ENCODE data around the gene MPV17L. TPM values are rescaled to one million over a fixed set of nuclear protein-coding genes. Genes with fewer than 3 reads are reported as not detected.
"Not testable (repeated sequence)": the region's sequence is repeated elsewhere in the genome, so short reads cannot be mapped to it uniquely, and the experiment has no call there.

MPV17L gene
- total RNA-seq, 1 experiment from 2014 or later: 11.5 TPM

DNA sequence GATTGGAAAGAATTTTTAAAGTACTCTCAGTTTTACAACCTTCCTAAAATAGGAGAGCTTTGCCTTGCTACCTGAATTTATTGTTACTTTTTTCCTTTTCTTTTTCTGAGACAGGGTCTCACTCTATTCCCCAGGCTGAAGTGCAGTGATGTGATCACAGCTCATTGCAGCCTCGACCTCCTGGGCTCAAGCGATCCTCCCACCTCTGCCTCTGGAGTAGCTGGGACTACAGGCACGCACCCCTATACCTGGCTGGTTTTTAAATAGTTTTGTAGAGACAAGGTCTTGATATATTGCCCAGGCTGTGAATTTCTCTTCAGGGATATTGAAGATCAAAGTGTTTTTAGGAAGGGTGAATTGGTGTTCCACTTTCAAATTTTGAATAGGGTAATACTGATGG, 3.8 kb downstream of the MPV17L start:
- BruUV-seq (replicated peaks): no TSS peak
- TF ChIP-seq, protein P1, sequence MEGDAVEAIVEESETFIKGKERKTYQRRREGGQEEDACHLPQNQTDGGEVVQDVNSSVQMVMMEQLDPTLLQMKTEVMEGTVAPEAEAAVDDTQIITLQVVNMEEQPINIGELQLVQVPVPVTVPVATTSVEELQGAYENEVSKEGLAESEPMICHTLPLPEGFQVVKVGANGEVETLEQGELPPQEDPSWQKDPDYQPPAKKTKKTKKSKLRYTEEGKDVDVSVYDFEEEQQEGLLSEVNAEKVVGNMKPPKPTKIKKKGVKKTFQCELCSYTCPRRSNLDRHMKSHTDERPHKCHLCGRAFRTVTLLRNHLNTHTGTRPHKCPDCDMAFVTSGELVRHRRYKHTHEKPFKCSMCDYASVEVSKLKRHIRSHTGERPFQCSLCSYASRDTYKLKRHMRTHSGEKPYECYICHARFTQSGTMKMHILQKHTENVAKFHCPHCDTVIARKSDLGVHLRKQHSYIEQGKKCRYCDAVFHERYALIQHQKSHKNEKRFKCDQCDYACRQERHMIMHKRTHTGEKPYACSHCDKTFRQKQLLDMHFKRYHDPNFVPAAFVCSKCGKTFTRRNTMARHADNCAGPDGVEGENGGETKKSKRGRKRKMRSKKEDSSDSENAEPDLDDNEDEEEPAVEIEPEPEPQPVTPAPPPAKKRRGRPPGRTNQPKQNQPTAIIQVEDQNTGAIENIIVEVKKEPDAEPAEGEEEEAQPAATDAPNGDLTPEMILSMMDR (IDR thresholded peaks at IDR 0.05; ENCODE audit: unreplicated experiment): no peak
- intact Hi-C loops (cut with micrococcal nuclease; ENCODE audit: unreplicated experiment): no loop called here
- CTCF ChIA-PET: interaction anchor here (0.6 kb wide), 1 partner anchor 719 kb away, joined by 3 read pairs; no protein-coding TSS in a partner anchor
- DNase-seq: no peak
- H3K27me3 Mint-ChIP-seq (ENCODE audit: unreplicated experiment): no peaks in the 10 kb centered on the region
- H3K36me3 Mint-ChIP-seq (ENCODE audit: insufficient read depth, unreplicated experiment): peaks cover 15% of the 10 kb centered on the region
- no peaks in the 10 kb centered on the region for H3K9me3 Mint-ChIP-seq (ENCODE audit: low read depth, unreplicated experiment)
- no peak overlapping the region for H3K27ac Mint-ChIP-seq (ENCODE audit: unreplicated experiment)
- H3K4me3 Mint-ChIP-seq (ENCODE audit: low read depth, unreplicated experiment): no peak overlapping the region
- H3K4me1 Mint-ChIP-seq (ENCODE audit: low read depth, unreplicated experiment): peaks cover 12% of the 10 kb centered on the region

DNA sequence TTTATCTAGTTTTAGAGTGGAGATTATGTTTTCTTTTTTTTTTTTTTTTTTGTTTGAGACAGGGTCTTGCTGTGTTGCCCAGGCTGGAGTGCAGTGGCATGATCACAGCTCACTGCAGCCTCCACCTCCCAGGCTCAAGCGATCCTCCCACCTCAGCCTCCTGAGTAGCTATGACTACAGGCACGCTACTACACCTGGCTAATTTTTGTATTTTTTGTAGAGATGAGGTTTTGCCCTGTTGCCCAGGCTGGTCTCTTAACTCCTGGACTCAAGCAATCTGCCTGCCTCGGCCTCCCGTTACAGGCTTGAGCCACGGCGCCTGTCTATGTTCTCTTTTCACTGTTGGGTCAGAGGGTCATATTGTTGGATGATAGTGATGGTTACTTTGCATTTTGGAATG, 4.8 kb downstream of the MPV17L start:
- CTCF ChIA-PET; H3K9me3 Mint-ChIP-seq (ENCODE audit: low read depth, unreplicated experiment); intact Hi-C loops (cut with micrococcal nuclease; ENCODE audit: unreplicated experiment); DNase-seq; H3K27me3 Mint-ChIP-seq (ENCODE audit: unreplicated experiment); H3K27ac Mint-ChIP-seq (ENCODE audit: unreplicated experiment); H3K4me3 Mint-ChIP-seq (ENCODE audit: low read depth, unreplicated experiment); BruUV-seq (replicated peaks): not testable (repeated sequence)
- H3K36me3 Mint-ChIP-seq (ENCODE audit: insufficient read depth, unreplicated experiment): peaks cover 15% of the 10 kb centered on the region
- peaks cover 12% of the 10 kb centered on the region for H3K4me1 Mint-ChIP-seq (ENCODE audit: low read depth, unreplicated experiment)

- CTCF ChIA-PET: no interaction called here
- TF ChIP-seq, protein P1 (IDR thresholded peaks at IDR 0.05; ENCODE audit: unreplicated experiment): no peak
- Mint-ChIP-seq H3K4me1 (ENCODE audit: low read depth, unreplicated experiment) (peaks cover 3% of the 10 kb centered on the region), H3K27me3 (ENCODE audit: unreplicated experiment) (no peaks in the 10 kb centered on the region), H3K36me3 (ENCODE audit: insufficient read depth, unreplicated experiment) (peaks cover 4% of the 10 kb centered on the region), H3K9me3 (ENCODE audit: low read depth, unreplicated experiment) (no peaks in the 10 kb centered on the region), H3K27ac (ENCODE audit: unreplicated experiment) (no peak overlapping the region), H3K4me3 (ENCODE audit: low read depth, unreplicated experiment) (no peak overlapping the region)
- BruUV-seq (replicated peaks): no TSS peak
- intact Hi-C loops (cut with micrococcal nuclease; ENCODE audit: unreplicated experiment): no loop called here
- DNase-seq: no peak
Observed at GRCh38 chr16:15401972-15402371, 6.4 kb downstream of the MPV17L start.

GRCh38 chr16:15403392-15403995, 7.9 kb downstream of the MPV17L start:
- intact Hi-C loops (cut with micrococcal nuclease; ENCODE audit: unreplicated experiment): no loop called here
- Mint-ChIP-seq H3K4me3 (ENCODE audit: low read depth, unreplicated experiment) (no peak overlapping the region), H3K27me3 (ENCODE audit: unreplicated experiment) (no peaks in the 10 kb centered on the region), H3K27ac (ENCODE audit: unreplicated experiment) (no peak overlapping the region), H3K9me3 (ENCODE audit: low read depth, unreplicated experiment) (no peaks in the 10 kb centered on the region), H3K4me1 (ENCODE audit: low read depth, unreplicated experiment) (no peaks in the 10 kb centered on the region), H3K36me3 (ENCODE audit: insufficient read depth, unreplicated experiment) (peaks cover 4% of the 10 kb centered on the region)
- no TSS peak for BruUV-seq (replicated peaks)
- CTCF ChIA-PET: interaction anchor here (0.7 kb wide), 1 partner anchor 54 kb away, joined by 4 read pairs; no protein-coding TSS in a partner anchor
- DNase-seq: no peak
- TF ChIP-seq, protein P1 (IDR thresholded peaks at IDR 0.05; ENCODE audit: unreplicated experiment): no peak

DNA sequence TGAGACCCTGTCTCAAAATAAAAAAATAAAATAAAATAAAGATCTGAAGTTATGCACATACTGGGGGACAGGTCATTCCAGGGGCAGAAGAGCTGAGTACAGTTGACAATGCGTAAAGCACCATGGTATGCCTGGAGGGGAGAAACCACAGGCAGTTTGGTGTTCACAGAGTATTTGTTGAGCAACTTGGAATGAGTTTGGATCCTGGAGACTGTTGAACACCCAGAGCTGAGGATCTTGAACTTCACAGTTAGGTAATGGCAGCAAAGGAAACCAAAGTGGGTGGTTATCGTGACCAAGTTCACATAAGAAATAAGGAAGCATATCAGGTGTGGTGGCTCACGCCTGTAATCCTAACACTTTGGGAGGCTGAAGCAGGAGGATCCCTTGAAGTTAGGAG, 8.5 kb downstream of the MPV17L start:
- H3K9me3 Mint-ChIP-seq (ENCODE audit: low read depth, unreplicated experiment); H3K27me3 Mint-ChIP-seq (ENCODE audit: unreplicated experiment); BruUV-seq (replicated peaks); H3K36me3 Mint-ChIP-seq (ENCODE audit: insufficient read depth, unreplicated experiment); intact Hi-C loops (cut with micrococcal nuclease; ENCODE audit: unreplicated experiment); H3K27ac Mint-ChIP-seq (ENCODE audit: unreplicated experiment); H3K4me1 Mint-ChIP-seq (ENCODE audit: low read depth, unreplicated experiment); H3K4me3 Mint-ChIP-seq (ENCODE audit: low read depth, unreplicated experiment); DNase-seq; CTCF ChIA-PET: not testable (repeated sequence)

All from Calu3 (cell line).